Endothelial cell (in vitro differentiated cells): ENCODE data around the gene PACRG. TPM values are rescaled to one million over a fixed set of nuclear protein-coding genes. Genes with fewer than 3 reads are reported as not detected.
A peak's percentile ranks its signal among the peaks of the same experiment; 100 is the strongest.

Experiments
- DNase-seq: peaks from one replicate; pipeline ENCODE4 v3.0.0; 2021; ENCODE audit warnings: low spot score
- H3K27ac Mint-ChIP-seq: one replicate; pipeline ENCODE4 v1.8.0; 2021; ENCODE audit warnings: mixed read lengths, inconsistent platforms; ENCODE audit not compliant: unreplicated experiment
- H3K27me3 Mint-ChIP-seq: one replicate; pipeline ENCODE4 v1.8.0; 2021; ENCODE audit warnings: mild to moderate bottlenecking, moderate library complexity, mixed read lengths, inconsistent platforms; ENCODE audit not compliant: unreplicated experiment
- H3K36me3 Mint-ChIP-seq: one replicate; pipeline ENCODE4 v1.8.0; 2021; ENCODE audit warnings: mild to moderate bottlenecking, low read depth, mixed read lengths, inconsistent platforms; ENCODE audit not compliant: unreplicated experiment
- H3K4me1 Mint-ChIP-seq: one replicate; pipeline ENCODE4 v1.8.0; 2021; ENCODE audit warnings: mild to moderate bottlenecking, mixed read lengths, inconsistent platforms; ENCODE audit not compliant: unreplicated experiment
- H3K4me3 Mint-ChIP-seq: one replicate; pipeline ENCODE4 v1.8.0; 2021; ENCODE audit warnings: mild to moderate bottlenecking, mixed read lengths, inconsistent platforms; ENCODE audit not compliant: unreplicated experiment
- H3K9me3 Mint-ChIP-seq: one replicate; pipeline ENCODE4 v1.8.0; 2021; ENCODE audit warnings: mixed read lengths, inconsistent platforms; ENCODE audit not compliant: unreplicated experiment
- total RNA-seq: library from RNA; stranded (reverse); fragmentation: NEBNext Ultra II Directional; extraction: Animal tissue kit (Norgen Biotek cat#: 25700); gene quantifications from one replicate; pipeline ENCODE4 v1.2.1, GENCODE V29; 2021; ENCODE audit not compliant: unreplicated experiment
- TF ChIP-seq, protein P1 (sequence below): fragments of 200-600 bp; sonication (generic); IDR thresholded peaks from one replicate; pipeline ENCODE4 v1.5.0; 2021; ENCODE audit warnings: antibody characterized with exemption; ENCODE audit not compliant: unreplicated experiment

PACRG gene
- total RNA-seq, 1 donor from 2014 or later = 1.1 TPM

GRCh38 chr6:162728706-162729105 is 932 bp downstream of the PACRG start:
- TF ChIP-seq, protein P1, sequence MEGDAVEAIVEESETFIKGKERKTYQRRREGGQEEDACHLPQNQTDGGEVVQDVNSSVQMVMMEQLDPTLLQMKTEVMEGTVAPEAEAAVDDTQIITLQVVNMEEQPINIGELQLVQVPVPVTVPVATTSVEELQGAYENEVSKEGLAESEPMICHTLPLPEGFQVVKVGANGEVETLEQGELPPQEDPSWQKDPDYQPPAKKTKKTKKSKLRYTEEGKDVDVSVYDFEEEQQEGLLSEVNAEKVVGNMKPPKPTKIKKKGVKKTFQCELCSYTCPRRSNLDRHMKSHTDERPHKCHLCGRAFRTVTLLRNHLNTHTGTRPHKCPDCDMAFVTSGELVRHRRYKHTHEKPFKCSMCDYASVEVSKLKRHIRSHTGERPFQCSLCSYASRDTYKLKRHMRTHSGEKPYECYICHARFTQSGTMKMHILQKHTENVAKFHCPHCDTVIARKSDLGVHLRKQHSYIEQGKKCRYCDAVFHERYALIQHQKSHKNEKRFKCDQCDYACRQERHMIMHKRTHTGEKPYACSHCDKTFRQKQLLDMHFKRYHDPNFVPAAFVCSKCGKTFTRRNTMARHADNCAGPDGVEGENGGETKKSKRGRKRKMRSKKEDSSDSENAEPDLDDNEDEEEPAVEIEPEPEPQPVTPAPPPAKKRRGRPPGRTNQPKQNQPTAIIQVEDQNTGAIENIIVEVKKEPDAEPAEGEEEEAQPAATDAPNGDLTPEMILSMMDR = no peak
- peak overlapping the region; percentile 89 for H3K4me3 Mint-ChIP-seq
- peaks cover 4% of the 10 kb centered on the region for H3K4me1 Mint-ChIP-seq
- DNase-seq = no peak
- peaks cover 4% of the 10 kb centered on the region for H3K27me3 Mint-ChIP-seq
- peak overlapping the region; percentile 92 for H3K27ac Mint-ChIP-seq
- H3K9me3 Mint-ChIP-seq = no peaks in the 10 kb centered on the region
- no peaks in the 10 kb centered on the region for H3K36me3 Mint-ChIP-seq

DNA sequence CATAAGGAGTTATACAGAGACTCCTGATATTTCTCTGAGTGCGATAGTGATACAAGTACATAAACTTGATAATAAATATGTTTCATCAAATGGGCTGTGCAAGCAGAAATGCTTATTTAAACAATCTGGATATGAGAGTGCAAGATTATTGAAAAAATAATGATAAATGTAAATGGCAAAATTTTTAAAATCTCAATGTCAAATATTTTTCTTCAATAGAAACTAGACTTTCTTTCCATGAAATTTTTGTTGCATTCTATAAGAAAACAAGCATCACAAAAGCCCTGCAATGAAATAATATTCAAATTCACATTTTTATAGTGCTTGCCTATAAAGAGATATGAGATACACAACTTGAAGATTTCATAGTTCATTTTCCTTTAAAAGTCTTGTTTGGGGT is 2.7 kb downstream of the PACRG start:
- no peak for DNase-seq
- peaks cover 5% of the 10 kb centered on the region for H3K4me1 Mint-ChIP-seq
- TF ChIP-seq, protein P1 = no peak
- H3K36me3 Mint-ChIP-seq = no peaks in the 10 kb centered on the region
- peaks cover 2% of the 10 kb centered on the region for H3K27me3 Mint-ChIP-seq
- no peak overlapping the region for H3K27ac Mint-ChIP-seq
- no peak overlapping the region for H3K4me3 Mint-ChIP-seq
- no peaks in the 10 kb centered on the region for H3K9me3 Mint-ChIP-seq

GRCh38 chr6:162733489-162733888 is 5.7 kb downstream of the PACRG start:
- Mint-ChIP-seq H3K9me3 (no peaks in the 10 kb centered on the region), H3K27me3 (peaks cover 2% of the 10 kb centered on the region), H3K27ac (no peak overlapping the region), H3K36me3 (no peaks in the 10 kb centered on the region), H3K4me1 (peaks cover 5% of the 10 kb centered on the region), H3K4me3 (no peak overlapping the region)
- TF ChIP-seq, protein P1 = no peak
- no peak for DNase-seq

DNA sequence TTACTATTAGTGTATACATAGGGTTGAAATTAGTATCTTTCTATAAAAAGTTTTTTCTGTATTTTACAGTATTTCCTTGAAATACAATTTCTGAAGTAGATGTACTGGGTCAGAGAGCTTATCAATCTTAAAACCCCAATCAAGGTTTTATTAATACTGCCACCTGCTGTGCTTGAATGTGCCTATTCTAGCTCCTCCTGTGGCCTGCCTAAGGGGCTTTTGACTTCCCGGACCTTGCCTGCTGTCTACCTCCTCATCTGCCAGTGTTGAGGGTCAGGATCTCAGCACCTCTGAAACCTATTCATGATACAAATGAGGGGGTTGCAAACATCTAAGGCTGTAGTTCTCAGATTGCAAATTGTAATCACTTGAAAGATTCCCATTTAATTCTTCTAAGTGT is 9.2 kb downstream of the PACRG start:
- no peak overlapping the region for H3K27ac Mint-ChIP-seq
- no peak for DNase-seq
- peaks cover 2% of the 10 kb centered on the region for H3K27me3 Mint-ChIP-seq
- peaks cover 5% of the 10 kb centered on the region for H3K4me1 Mint-ChIP-seq
- H3K4me3 Mint-ChIP-seq = no peak overlapping the region
- H3K9me3 Mint-ChIP-seq = no peaks in the 10 kb centered on the region
- TF ChIP-seq, protein P1 = no peak
- H3K36me3 Mint-ChIP-seq = no peaks in the 10 kb centered on the region

DNA sequence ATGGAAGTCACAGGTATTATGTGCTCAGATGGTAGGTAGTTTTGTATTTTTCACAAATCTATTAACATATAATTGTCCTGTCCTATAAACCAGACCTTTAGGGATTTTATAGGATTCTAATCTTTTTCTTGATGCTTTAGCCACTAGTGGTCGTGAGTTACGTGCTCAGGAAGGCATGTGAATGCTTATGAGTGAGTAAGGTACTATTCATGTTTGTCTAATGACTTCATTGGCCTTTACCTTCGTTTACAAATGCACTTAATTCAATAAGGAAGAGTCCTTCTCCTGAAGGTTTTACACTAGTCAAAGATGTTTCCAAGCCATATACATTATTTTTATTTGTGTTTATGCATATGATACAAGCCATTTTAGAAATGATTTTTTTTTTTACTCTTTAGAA is 23.0 kb downstream of the PACRG start:
- no peak overlapping the region for H3K4me3 Mint-ChIP-seq
- peaks cover 4% of the 10 kb centered on the region for H3K4me1 Mint-ChIP-seq
- no peaks in the 10 kb centered on the region for H3K36me3 Mint-ChIP-seq
- H3K9me3 Mint-ChIP-seq = no peaks in the 10 kb centered on the region
- TF ChIP-seq, protein P1 = no peak
- H3K27me3 Mint-ChIP-seq = no peaks in the 10 kb centered on the region
- H3K27ac Mint-ChIP-seq = no peak overlapping the region
- DNase-seq = no peak
